Thyroid gland (tissue), 4 donors: ENCODE results near the gene UNG. TPM values are rescaled to one million over a fixed set of nuclear protein-coding genes. Genes with fewer than 3 reads are reported as not detected.

Source experiments
- DNase-seq, 2 donors: peaks; one replicate each; pipeline ENCODE4 v3.0.0-alpha.2; 2019
- H3K27ac ChIP-seq, 3 donors: fragments of 200-600 bp; sonication (generic); 1 replicate in 2 of 3; 2 replicates in 1 of 3; pipeline ENCODE4 v1.5.1; 2016 to 2019; ENCODE audit warnings: mild to moderate bottlenecking in 1 of 3, moderate library complexity in 1 of 3
- H3K27me3 ChIP-seq: fragments of 200-600 bp; sonication (generic); one replicate; pipeline ENCODE4 v1.5.1; 2019
- H3K36me3 ChIP-seq, 2 donors: fragments of 200-600 bp; sonication (generic); one replicate each; pipeline ENCODE4 v1.5.1; 2016 to 2019
- H3K4me1 ChIP-seq, 2 donors: fragments of 200-600 bp; sonication (generic); one replicate each; pipeline ENCODE4 v1.5.1; 2017 to 2019
- H3K4me3 ChIP-seq, 3 donors: fragments of 200-600 bp; sonication (generic); replicated peaks in 1 of 3; 1 replicate in 2 of 3; 2 replicates in 1 of 3; pipeline ENCODE4 v1.5.1; 2016; ENCODE audit warnings: mild to moderate bottlenecking in 1 of 3
- H3K9me3 ChIP-seq: fragments of 200-600 bp; sonication (generic); one replicate; pipeline ENCODE4 v1.5.1; 2017
- POLR2A ChIP-seq, 2 donors: fragments of 450-650 bp; IDR thresholded peaks; one replicate each; pipeline ENCODE4 v1.6.1; 2017; ENCODE audit warnings: antibody characterized with exemption in 2 of 2, mild to moderate bottlenecking in 2 of 2, moderate library complexity in 1 of 2
- WGBS, 2 donors: methylation state at CpG; one replicate each; pipeline ENCODE4 v1.1.5; 2017; 5-methylcytosine and 5-hydroxymethylcytosine counted together
- intact Hi-C: fragments of 100-400 bp; cut with DNase I; formaldehyde crosslinking; loops from one replicate; pipeline ENCODE4 v1.15.1; 2023
- small RNA-seq: library from RNA; depleted of rRNA; stranded (forward); fragments of <200 nt; gene quantifications from one replicate; pipeline ENCODE3, GENCODE V24; 2016
- total RNA-seq, 4 donors: library from RNA; depleted of rRNA; stranded (reverse); fragments of >200 nt; gene quantifications; one replicate each; pipeline ENCODE4 v1.2.3, GENCODE V29; 2016
- TF ChIP-seq, protein P1 (sequence below), 6 experiments: fragments of 200-600 bp in 3 of 6; fragments of 450-650 bp in 3 of 6; sonication (generic) in 3 of 6; IDR thresholded peaks; one replicate each; pipeline ENCODE4 v1.5.1; 2016 to 2019; ENCODE audit warnings: antibody characterized with exemption in 6 of 6, mild to moderate bottlenecking in 2 of 6, inconsistent platforms in 1 of 6, moderate library complexity in 1 of 6

UNG gene
- total RNA-seq, 4 donors from 2014 or later = 33.1 to 45.5 (median 37.5) TPM

DNA sequence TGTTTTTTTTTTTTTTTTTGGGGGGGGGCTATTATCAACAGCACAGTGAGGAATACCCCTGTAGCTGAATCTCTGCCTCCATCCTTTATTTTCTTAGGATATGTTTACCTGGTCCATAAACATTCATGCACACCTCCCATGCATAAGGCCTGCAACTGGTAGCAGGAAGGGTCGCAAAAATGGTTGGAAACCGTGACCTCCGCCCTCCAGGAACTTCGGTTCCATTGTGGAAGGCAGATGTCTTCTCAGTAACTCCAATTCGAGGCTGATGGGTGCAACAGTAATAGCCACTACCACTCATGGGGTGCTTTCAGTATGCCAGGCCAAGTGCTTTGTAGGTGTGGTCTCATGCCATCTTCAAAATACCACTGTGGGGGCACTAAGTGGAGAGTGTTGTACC, 59.2 kb downstream of the UNG start:
- no peak for TF ChIP-seq POLR2A (IDR thresholded peaks at IDR 0.05)
- TF ChIP-seq, protein P1, sequence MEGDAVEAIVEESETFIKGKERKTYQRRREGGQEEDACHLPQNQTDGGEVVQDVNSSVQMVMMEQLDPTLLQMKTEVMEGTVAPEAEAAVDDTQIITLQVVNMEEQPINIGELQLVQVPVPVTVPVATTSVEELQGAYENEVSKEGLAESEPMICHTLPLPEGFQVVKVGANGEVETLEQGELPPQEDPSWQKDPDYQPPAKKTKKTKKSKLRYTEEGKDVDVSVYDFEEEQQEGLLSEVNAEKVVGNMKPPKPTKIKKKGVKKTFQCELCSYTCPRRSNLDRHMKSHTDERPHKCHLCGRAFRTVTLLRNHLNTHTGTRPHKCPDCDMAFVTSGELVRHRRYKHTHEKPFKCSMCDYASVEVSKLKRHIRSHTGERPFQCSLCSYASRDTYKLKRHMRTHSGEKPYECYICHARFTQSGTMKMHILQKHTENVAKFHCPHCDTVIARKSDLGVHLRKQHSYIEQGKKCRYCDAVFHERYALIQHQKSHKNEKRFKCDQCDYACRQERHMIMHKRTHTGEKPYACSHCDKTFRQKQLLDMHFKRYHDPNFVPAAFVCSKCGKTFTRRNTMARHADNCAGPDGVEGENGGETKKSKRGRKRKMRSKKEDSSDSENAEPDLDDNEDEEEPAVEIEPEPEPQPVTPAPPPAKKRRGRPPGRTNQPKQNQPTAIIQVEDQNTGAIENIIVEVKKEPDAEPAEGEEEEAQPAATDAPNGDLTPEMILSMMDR (IDR thresholded peaks at IDR 0.05) = no peak
- Histone ChIP-seq H3K4me3 (no peak overlapping the region), H3K4me1 (peaks cover 16 to 50% of the 10 kb centered on the region in 2 donors), H3K27ac (no peak overlapping the region), H3K9me3 (no peaks in the 10 kb centered on the region), H3K36me3 (no peaks in the 10 kb centered on the region), H3K27me3 (no peaks in the 10 kb centered on the region)
- intact Hi-C loops = loop anchor here (10.0 kb wide), 1 partner anchor 52 kb away; no protein-coding TSS in a partner anchor
- no peak for DNase-seq
- 94 to 97% methylated on average over 5 of the region's 5 CpGs for WGBS, 2 donors

DNA sequence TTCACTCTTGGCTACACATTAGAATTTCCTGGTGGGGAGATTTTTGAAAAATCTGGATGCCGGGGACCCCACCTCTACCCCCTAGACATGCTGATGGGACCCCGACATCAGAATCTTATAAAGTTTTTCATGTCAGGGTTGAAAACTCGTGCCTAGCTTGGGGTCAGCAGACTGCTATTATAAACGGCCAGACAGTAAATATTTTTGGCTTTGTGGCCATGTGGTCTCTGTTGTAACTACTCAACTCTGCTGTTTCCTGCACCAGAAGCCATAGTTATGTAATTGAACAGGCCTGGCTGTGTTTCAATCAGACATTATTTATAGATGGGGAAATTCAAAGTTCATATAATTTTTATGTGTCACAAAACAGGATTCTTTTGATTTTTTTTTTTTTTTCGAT, 60.6 kb downstream of the UNG start:
- Histone ChIP-seq H3K9me3 (no peaks in the 10 kb centered on the region), H3K4me3 (no peak overlapping the region), H3K36me3 (no peaks in the 10 kb centered on the region), H3K4me1 (peaks cover 16 to 50% of the 10 kb centered on the region in 2 donors), H3K27ac (peak overlapping the region in 2 of 3 donors; percentile 17 to 56), H3K27me3 (no peaks in the 10 kb centered on the region)
- WGBS, 2 donors = 54 to 67% methylated on average over 5 of the region's 5 CpGs
- no peak for DNase-seq
- intact Hi-C loops = loop anchor here (10.0 kb wide), 1 partner anchor 53 kb away; no protein-coding TSS in a partner anchor
- no peak for TF ChIP-seq POLR2A (IDR thresholded peaks at IDR 0.05)
- TF ChIP-seq, protein P1 (IDR thresholded peaks at IDR 0.05) = no peak

DNA sequence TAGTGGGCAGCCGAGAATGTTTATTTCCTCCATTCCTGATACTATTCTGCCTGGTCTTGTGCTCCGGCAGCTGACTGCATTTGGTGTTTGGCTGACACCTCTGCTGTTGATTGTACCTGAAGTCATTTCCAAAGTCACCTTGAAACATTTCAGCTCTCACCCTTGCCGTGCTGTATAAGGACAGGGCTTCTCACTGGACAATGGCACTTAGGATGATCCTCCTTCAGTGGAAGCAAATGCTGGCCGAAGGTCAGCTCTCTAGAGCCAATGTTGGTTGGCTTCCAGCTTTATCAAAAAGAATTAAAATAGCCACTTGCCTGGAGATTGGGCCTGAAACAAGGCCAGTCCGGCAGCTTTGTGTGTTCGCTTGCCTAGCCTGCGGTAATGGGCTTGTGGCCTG, 63.0 kb downstream of the UNG start:
- H3K27ac ChIP-seq = peak overlapping the region in 2 of 3 donors; percentile 35 to 36
- no peaks in the 10 kb centered on the region for H3K9me3 ChIP-seq
- no peaks in the 10 kb centered on the region for H3K36me3 ChIP-seq
- H3K27me3 ChIP-seq = no peaks in the 10 kb centered on the region
- intact Hi-C loops = no loop called here
- 77 to 88% methylated on average over 7 of the region's 7 CpGs for WGBS, 2 donors
- no peak overlapping the region for H3K4me3 ChIP-seq
- DNase-seq = no peak
- peaks cover 9 to 37% of the 10 kb centered on the region in 2 donors for H3K4me1 ChIP-seq
- TF ChIP-seq, protein P1 (IDR thresholded peaks at IDR 0.05) = no peak
- no peak for TF ChIP-seq POLR2A (IDR thresholded peaks at IDR 0.05)

Small RNA genes within 50 kb of the gene (small RNA-seq; reads per million reads assigned to genes)
- gene RNA5SP372 = not detected

Other genes starting within 250 kb of the UNG start
- gene SSH1, start 240.0 kb upstream of the UNG start, total RNA-seq = 10 to 100 TPM; 13.0 to 26.8 (median 21.7) TPM
- not detected for gene DAO, start 217.5 kb upstream of the UNG start, total RNA-seq
- not detected for gene SVOP, start 76.5 kb upstream of the UNG start, total RNA-seq
- gene USP30, start 45.0 kb upstream of the UNG start, total RNA-seq = 10 to 100 TPM; 18.8 to 25.7 (median 20.9) TPM
- gene ALKBH2, start 4.1 kb upstream of the UNG start, total RNA-seq = 10 to 100 TPM in 3 of 4 donors, 1 to 10 TPM in 1; 7.6 to 34.5 (median 16.7) TPM
- gene ACACB, start 19.0 kb downstream of the UNG start, total RNA-seq = 100 to 1,000 TPM; 115 to 178 (median 140) TPM
- not detected for gene FOXN4, start 211.7 kb downstream of the UNG start, total RNA-seq